ENCODE data around the gene ZDHHC11. TPM values are rescaled to one million over a fixed set of nuclear protein-coding genes. Genes with fewer than 3 reads are reported as not detected.
"Not testable (repeated sequence)": the region's sequence is repeated elsewhere in the genome, so short reads cannot be mapped to it uniquely, and the experiment has no call there.

Gene ZDHHC11
- total RNA-seq, 1 donor from 2014 or later, result 47.6 TPM

DNA sequence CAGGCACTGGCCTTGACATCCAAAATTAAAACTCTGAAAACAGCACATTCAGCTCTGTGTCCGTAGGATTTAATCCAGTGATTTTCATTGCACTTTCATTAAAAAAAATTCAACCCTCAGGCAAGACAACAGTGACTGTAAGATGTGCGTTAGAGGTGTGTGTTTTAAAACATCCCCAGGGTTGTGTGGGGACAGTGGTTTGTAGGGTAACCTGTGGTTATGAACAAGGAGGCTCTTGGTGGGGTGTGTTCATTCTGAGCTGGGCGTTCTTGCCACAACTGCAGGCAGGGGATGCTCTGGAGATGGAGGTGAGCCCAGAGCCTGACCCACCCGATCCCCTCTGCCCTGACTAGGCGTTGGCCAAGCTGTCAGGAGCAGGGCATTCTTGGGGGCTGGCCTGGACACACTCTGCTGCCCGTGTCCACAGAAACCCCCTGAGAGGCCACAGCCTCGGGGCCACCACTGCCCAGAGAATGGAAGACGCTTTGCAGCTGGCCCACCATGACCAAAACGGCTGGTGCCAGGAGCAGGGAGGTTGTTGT is 103.4 kb downstream of the ZDHHC11 start:
- not testable (repeated sequence) for H3K36me3 Mint-ChIP-seq (ENCODE audit: insufficient read depth); H3K9me3 Mint-ChIP-seq (ENCODE audit: low read depth); DNase-seq (ENCODE audit: low spot score, unreplicated experiment); H3K27me3 Mint-ChIP-seq; H3K4me3 Mint-ChIP-seq (ENCODE audit: low read depth); H3K27ac Mint-ChIP-seq
- H3K4me1 Mint-ChIP-seq (ENCODE audit: low read depth), result peaks cover 11% of the 10 kb centered on the region

DNA sequence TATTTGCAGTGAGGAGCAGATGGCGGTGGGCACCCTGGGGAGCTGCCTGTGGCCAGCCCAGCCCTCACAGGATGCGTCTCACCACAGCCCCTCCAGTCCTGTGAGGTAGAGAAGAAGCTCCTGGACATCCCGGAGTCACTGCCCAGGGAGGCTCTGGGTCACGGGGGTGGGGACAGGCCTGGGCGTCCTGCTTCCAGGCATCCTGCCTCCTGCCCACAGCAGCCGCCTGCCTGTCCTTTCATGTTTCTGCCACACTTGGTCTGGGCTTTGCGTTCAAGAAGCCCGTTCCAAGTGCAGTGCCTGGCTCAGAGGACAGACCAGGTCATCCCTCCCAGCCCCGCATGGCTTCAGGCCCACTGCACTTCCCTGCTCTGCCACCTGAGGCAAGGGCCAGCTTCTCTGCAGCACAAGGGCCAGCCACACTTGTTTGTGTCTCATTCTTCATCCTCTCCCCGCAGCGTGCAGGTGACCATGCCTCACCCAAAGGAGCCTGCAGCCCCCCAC is 104.5 kb downstream of the ZDHHC11 start:
- H3K27me3 Mint-ChIP-seq, result no peaks in the 10 kb centered on the region
- no peak for DNase-seq (ENCODE audit: low spot score, unreplicated experiment)
- no peaks in the 10 kb centered on the region for H3K9me3 Mint-ChIP-seq (ENCODE audit: low read depth)
- H3K27ac Mint-ChIP-seq, result no peak overlapping the region
- TF ChIP-seq, protein P1, sequence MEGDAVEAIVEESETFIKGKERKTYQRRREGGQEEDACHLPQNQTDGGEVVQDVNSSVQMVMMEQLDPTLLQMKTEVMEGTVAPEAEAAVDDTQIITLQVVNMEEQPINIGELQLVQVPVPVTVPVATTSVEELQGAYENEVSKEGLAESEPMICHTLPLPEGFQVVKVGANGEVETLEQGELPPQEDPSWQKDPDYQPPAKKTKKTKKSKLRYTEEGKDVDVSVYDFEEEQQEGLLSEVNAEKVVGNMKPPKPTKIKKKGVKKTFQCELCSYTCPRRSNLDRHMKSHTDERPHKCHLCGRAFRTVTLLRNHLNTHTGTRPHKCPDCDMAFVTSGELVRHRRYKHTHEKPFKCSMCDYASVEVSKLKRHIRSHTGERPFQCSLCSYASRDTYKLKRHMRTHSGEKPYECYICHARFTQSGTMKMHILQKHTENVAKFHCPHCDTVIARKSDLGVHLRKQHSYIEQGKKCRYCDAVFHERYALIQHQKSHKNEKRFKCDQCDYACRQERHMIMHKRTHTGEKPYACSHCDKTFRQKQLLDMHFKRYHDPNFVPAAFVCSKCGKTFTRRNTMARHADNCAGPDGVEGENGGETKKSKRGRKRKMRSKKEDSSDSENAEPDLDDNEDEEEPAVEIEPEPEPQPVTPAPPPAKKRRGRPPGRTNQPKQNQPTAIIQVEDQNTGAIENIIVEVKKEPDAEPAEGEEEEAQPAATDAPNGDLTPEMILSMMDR (IDR thresholded peaks at IDR 0.05; ENCODE audit: unreplicated experiment), result no peak
- peaks cover 11% of the 10 kb centered on the region for H3K4me1 Mint-ChIP-seq (ENCODE audit: low read depth)
- H3K4me3 Mint-ChIP-seq (ENCODE audit: low read depth), result no peak overlapping the region
- H3K36me3 Mint-ChIP-seq (ENCODE audit: insufficient read depth), result no peaks in the 10 kb centered on the region

Other genes starting within 250 kb of the ZDHHC11 start
- 24.8 and 26.9 TPM in 2 replicates for gene CEP72, start 238.6 kb downstream of the ZDHHC11 start, total RNA-seq
- gene TPPP, start 157.6 kb downstream of the ZDHHC11 start, total RNA-seq, result 2.6 and 2.9 TPM in 2 replicates
- gene ZDHHC11B, start 66.3 kb downstream of the ZDHHC11 start, total RNA-seq, result 8.6 and 8.7 TPM in 2 replicates
- gene BRD9, start 41.8 kb upstream of the ZDHHC11 start, total RNA-seq, result 69.0 and 69.2 TPM in 2 replicates
- 11.9 and 13.5 TPM in 2 replicates for gene TRIP13, start 41.9 kb upstream of the ZDHHC11 start, total RNA-seq
- gene NKD2, start 157.8 kb upstream of the ZDHHC11 start, total RNA-seq, result 23.9 and 28.3 TPM in 2 replicates